ENCODE data around the gene TMEM131.

GRCh38 chr2:98034745-98035144, 39.0 kb upstream of the TMEM131 start:
- TF ChIP-seq CTCF (conservative IDR thresholded peaks at IDR 0.05; ENCODE audit: low read length) = no peak
- TF ChIP-seq EZH2phosphoT487 (IDR thresholded peaks at IDR 0.05; ENCODE audit: borderline replicate concordance, low read depth, low read length) = no peak
